Measurements from ENCODE around the gene NKAIN2.

DNA sequence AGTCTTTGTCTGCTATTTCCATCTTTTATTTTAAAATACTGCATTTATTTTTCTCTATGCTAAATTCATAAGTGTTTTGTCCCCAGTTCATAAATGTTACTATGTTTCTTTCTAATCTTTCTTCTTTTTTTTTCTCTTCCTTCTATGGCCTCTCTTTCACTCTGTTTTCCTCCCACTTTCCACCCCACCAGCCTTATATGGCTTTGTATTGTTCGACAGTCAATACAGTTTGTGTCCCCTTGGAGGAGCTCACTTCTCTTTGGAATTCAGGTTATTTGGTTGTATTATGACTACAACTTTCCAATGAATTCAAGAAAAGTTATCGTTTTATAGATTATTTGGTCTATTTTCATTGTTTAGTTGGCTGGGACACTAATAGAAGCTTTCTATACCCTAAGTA is 393.5 kb downstream of the NKAIN2 start:
- TF ChIP-seq, protein P1, sequence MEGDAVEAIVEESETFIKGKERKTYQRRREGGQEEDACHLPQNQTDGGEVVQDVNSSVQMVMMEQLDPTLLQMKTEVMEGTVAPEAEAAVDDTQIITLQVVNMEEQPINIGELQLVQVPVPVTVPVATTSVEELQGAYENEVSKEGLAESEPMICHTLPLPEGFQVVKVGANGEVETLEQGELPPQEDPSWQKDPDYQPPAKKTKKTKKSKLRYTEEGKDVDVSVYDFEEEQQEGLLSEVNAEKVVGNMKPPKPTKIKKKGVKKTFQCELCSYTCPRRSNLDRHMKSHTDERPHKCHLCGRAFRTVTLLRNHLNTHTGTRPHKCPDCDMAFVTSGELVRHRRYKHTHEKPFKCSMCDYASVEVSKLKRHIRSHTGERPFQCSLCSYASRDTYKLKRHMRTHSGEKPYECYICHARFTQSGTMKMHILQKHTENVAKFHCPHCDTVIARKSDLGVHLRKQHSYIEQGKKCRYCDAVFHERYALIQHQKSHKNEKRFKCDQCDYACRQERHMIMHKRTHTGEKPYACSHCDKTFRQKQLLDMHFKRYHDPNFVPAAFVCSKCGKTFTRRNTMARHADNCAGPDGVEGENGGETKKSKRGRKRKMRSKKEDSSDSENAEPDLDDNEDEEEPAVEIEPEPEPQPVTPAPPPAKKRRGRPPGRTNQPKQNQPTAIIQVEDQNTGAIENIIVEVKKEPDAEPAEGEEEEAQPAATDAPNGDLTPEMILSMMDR (IDR thresholded peaks at IDR 0.05): no peak
- TF ChIP-seq POLR2A (IDR thresholded peaks at IDR 0.05): no peak
